HT1080 (cell line): Measurements from ENCODE around the gene AFAP1L1. TPM values are rescaled to one million over a fixed set of nuclear protein-coding genes. Genes with fewer than 3 reads are reported as not detected.

Source experiments
- DNase-seq: peaks from one replicate; pipeline ENCODE4 v3.0.0-alpha.2; 2015; ENCODE audit warnings: low read depth
- polyA plus RNA-seq, 2 experiments: library from polyadenylated mRNA; depleted of rRNA; stranded (reverse); fragments of >200 nt; gene quantifications; 2 replicates each; pipeline ENCODE4 v1.2.3, GENCODE V29; 2015
- total RNA-seq: library from RNA; depleted of rRNA; stranded (reverse); fragments of >200 nt; shearing (Covaris generic); gene quantifications from 2 replicates; pipeline ENCODE4 v1.2.3, GENCODE V29; 2014; rRNA removed

AFAP1L1 gene
- total RNA-seq, result 0.77 and 0.98 TPM in 2 replicates
- 0.21 and 0.27 TPM in 2 replicates for polyA plus RNA-seq (2015; cell fraction: cytosol; rRNA removed)
- polyA plus RNA-seq (2015; cell fraction: nucleus; rRNA removed), result 0.23 and 0.29 TPM in 2 replicates

DNA sequence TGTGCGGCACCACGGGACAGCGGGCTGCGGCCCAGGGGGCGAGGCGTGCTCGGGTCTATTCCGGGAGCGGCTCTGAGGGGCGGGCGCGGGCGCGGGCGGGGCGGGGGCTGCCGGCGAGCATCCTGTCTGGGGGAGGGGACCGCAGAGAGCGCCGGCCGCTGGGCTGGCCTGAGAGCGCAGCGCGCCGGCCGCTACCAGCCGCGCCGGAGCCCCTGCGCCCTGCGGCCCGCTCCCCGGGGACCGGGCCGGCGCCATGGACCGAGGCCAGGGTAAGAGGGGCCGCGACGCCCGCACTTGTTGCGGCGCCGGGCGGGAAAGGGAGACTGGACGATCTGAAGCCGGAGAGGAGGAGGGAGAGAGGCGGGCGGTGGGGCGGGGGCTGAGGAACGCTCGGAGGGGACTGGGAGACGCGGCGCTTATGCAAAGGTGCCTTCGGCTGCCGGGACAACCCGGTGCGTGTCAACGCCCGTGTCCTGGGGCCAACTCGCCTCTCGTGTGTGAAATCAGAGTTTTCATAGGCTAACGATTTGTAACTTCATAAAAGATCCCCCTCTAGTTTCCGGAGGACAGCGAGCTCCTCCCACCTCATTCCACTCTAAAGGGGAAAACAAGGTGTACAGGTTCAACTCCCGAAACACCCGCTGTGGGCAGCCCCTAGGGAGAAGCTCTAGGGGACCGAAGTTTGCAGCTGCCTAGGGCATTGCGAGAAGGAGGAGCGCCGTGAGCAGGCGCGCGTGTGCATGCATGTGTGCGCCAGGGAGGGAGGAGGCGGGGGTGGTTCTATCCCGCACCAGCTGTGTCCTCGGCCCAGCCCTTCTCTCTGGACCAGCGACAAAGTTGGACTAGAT, at the start of gene AFAP1L1:
Gene AFAP1L1 (plus strand): TSS at position 144 of the 848 bp plus-strand sequence. CDS start 110 bp downstream, at position 254.
- no peak for DNase-seq

DNA sequence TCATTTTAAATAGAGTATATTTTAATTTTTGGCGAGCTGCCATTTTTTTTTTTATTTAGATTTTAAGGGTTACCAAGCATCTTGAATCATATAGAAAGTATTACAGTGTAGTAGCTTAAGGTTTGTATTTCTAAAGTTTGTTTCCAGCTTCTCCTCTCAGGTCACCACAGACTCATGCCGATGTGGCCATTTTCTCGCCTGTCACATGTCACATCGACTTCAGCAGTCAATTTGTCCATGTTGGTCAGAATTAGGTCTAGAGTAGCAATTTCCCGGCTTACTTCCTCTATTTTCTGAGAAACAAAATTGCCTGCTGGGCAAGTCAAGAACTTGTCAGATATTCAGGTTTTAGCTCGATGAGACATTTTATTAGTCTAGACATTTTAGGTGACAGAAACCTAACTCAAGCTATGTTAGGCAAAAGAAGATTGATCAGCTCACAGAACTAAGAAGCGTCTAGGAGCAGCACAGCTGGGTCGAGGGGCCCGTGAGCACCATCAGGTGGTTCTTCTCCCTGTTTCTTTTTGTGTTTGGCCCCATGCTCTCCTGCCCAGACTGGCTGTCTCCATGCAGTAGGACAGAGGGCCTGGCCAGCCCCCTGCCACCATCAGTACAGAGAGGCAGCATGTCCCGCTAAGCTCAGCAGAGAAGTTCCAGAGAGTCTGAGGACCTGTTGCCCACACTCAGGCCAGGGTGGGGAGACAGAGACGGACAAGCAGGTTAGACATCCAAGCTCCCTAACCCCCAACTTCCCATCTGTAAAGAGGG, 48.4 kb upstream of the AFAP1L1 start:
- no peak for DNase-seq

- DNase-seq, result no peak
These were observed 47.4 kb upstream of the AFAP1L1 start for GRCh38 chr5:149224282-149224681.

GRCh38 chr5:149227168-149227826, 44.4 kb upstream of the AFAP1L1 start:
- DNase-seq, result peak; percentile 90

- peak; percentile 81 for DNase-seq
These were observed 42.9 kb upstream of the AFAP1L1 start for GRCh38 chr5:149228618-149229297.

DNA sequence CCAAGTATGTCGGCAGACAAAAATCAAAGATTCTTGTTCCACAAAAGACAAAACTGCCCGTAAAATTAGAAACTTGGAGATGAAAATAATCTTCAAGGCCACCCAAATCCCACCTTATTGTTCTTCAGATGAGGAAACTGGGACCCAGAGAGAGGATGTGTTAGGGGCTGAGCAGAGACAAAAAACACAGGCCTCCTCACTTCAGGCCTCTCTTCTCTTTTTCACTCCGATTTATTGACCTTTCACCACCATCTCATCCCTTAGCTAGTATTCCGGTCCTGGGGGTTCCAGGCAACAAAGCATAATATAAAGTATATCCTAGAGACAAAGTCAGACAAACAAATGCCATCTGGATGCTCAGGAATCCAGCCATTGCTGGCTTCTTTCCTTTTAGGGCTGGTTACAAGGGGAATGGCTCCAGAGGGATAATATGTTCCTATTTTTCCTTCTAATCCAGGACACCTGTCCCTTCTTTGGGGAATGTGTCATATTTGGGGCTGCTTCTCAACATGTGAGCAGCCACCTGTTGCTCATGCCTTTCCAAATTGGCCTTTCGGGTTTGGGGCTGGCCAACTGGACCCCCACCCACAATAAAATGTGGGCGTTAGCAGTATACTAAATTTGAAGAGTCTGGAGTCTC, 42.2 kb upstream of the AFAP1L1 start:
- no peak for DNase-seq

GRCh38 chr5:149235841-149236240, 35.8 kb upstream of the AFAP1L1 start:
- DNase-seq, result no peak

GRCh38 chr5:149237662-149238061, 34.0 kb upstream of the AFAP1L1 start:
- DNase-seq, result no peak

GRCh38 chr5:149238540-149238939, 33.1 kb upstream of the AFAP1L1 start:
- no peak for DNase-seq

GRCh38 chr5:149239917-149240316, 31.7 kb upstream of the AFAP1L1 start:
- no peak for DNase-seq

DNA sequence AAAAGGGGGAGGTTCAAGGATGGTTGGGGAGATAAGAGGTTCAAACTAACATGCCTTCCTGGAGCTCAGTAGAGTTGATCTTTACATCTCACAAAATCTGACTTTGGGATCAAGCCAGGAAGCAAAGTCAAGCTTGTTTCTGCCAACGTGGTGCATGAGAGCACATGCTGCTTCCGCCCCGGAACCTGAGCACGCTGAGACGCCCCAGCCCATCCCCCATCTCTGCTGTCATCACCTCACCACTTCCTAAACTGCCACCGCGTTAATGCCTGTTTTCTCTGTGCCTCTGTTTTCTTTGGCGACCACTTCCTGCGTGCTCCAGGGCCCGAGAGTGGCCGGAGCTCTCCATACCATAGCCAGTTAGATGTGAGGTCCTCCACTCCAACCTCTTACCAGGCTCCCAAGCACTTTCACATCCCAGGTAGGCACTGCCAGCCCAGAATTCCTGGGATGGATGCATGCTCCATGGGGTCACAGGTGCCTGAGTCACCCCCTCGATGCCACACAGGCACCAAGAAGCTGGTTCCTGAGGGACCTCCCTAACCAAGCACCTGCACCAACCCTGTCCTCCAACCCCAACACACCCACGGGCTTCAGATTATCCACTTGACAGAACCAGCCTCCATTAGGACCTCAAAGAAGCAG, 31.2 kb upstream of the AFAP1L1 start:
- peak; percentile 35 for DNase-seq

- DNase-seq, result no peak
These were observed 29.3 kb upstream of the AFAP1L1 start for GRCh38 chr5:149242339-149242738.

DNA sequence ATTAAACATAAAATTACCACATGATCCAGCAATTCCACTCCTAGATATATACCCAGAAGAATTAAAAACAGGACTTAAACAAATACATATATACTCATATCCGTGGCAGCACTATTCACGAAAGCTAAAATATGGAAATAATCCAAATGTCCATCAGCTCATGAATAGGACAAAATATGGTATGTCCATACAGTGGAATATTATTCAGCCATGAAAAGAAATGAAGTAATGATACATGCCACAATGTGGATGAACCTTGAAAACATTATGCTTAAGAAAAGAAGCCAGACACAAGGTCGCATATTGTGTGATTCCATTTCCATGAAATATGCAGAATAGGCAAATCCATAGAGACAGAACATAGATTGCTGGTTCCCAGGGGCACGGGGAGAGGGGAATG, 24.8 kb upstream of the AFAP1L1 start:
- no peak for DNase-seq

GRCh38 chr5:149247726-149248125, 23.9 kb upstream of the AFAP1L1 start:
- no peak for DNase-seq

DNA sequence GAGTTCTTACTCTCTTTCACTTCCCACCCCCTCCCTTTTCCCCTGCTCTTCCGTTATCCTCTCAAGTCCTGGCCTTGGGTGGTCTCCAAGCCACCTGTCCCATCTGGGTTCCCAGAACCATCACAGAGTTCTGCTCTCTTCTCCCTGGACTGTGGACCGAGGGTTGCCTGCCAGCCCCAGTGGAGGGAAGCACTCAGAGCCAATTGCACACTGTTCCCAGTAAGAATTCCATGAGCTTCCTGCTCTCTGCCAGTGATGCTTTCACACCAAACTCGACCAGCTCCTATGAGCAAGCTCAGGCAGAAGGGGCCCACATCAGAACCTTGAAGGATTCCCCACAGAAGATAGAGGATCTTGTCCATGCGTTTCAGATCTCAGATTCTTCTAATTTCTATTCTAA, 20.1 kb upstream of the AFAP1L1 start:
- no peak for DNase-seq

GRCh38 chr5:149254506-149254905, 17.2 kb upstream of the AFAP1L1 start:
- no peak for DNase-seq

GRCh38 chr5:149256451-149256850, 15.2 kb upstream of the AFAP1L1 start:
- no peak for DNase-seq

DNA sequence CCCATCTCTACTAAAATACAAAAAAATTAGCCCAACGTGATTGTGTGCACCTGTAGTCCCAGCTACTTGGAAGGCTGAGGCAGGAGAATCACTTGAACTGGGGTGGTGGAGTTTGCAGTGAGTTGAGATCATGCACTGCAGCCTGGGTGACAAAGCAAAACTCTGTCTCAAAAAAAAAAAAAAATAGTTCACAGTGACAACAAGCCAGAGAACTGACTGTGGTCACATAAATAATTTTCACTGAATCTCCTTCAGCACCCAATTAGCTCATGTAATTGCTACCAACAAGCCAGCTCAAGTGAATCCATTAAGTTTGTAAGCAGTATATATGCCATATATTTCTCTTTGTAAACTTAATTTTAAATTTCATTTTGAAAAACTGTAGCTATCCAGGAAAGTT, 14.5 kb upstream of the AFAP1L1 start:
- no peak for DNase-seq

- peak; percentile 80 for DNase-seq
These were observed 13.6 kb upstream of the AFAP1L1 start for GRCh38 chr5:149257889-149258705.
